H1 (cell line): ENCODE results near the gene RAB5B. TPM values are rescaled to one million over a fixed set of nuclear protein-coding genes. Genes with fewer than 3 reads are reported as not detected.

Source experiments
- BACH1 ChIP-seq: IDR thresholded peaks from 2 replicates; pipeline ENCODE4 v1.6.1; 2012; ENCODE audit warnings: low read length, improper control_type of control experiment
- BCL11A ChIP-seq, 2 experiments: IDR thresholded peaks; one replicate each; pipeline ENCODE4 v1.6.1; 2011; ENCODE audit warnings: low read depth in 2 of 2, low read length in 2 of 2, mild to moderate bottlenecking in 2 of 2
- BRCA1 ChIP-seq: IDR thresholded peaks from 2 replicates; pipeline ENCODE4 v1.6.1; 2012; ENCODE audit warnings: low read depth, low read length, improper control_type of control experiment
- CBX8 ChIP-seq: fragments of 300-800, 300-1000 bp; sonication (generic); IDR thresholded peaks from 2 replicates; pipeline ENCODE4 v1.7.1; 2016; ENCODE audit warnings: low read depth, low read length, borderline replicate concordance
- CHD1 ChIP-seq: IDR thresholded peaks from 2 replicates; pipeline ENCODE4 v1.6.1; 2012; ENCODE audit warnings: low read depth, low read length, improper control_type of control experiment
- CHD2 ChIP-seq: IDR thresholded peaks from 2 replicates; pipeline ENCODE4 v1.6.1; 2012; ENCODE audit warnings: low read length, improper control_type of control experiment
- EP300 ChIP-seq, 2 experiments: IDR thresholded peaks; 1 replicate in 1 of 2; 2 replicates in 1 of 2; pipeline ENCODE4 v1.6.1; 2011 to 2012; ENCODE audit warnings: low read depth in 2 of 2, low read length in 2 of 2, mild to moderate bottlenecking in 2 of 2, borderline replicate concordance in 1 of 2, inconsistent platforms in 1 of 2, moderate library complexity in 1 of 2
- KDM1A ChIP-seq: fragments of 200-600, 300-600 bp; sonication (generic); IDR thresholded peaks from 2 replicates; pipeline ENCODE4 v1.7.1; 2016; ENCODE audit warnings: mild to moderate bottlenecking, low read length, borderline replicate concordance
- KDM4A ChIP-seq: IDR thresholded peaks from one replicate; pipeline ENCODE4 v1.7.1; 2012; ENCODE audit warnings: low read depth, mild to moderate bottlenecking, moderate library complexity, low read length, inconsistent platforms; ENCODE audit not compliant: severe bottlenecking
- KDM5A ChIP-seq: fragments of 200-600 bp; IDR thresholded peaks from 2 replicates; pipeline ENCODE4 v1.7.1; 2012; ENCODE audit warnings: mild to moderate bottlenecking, low read length, inconsistent platforms, mixed read lengths
- NANOG ChIP-seq: IDR thresholded peaks from 2 replicates; pipeline ENCODE4 v1.6.1; 2011; ENCODE audit warnings: low read length, low read depth, mild to moderate bottlenecking, inconsistent platforms; ENCODE audit not compliant: insufficient read depth, poor library complexity, severe bottlenecking
- PHF8 ChIP-seq: fragments of 200-600 bp; sonication (generic); conservative IDR thresholded peaks from 2 replicates; pipeline ENCODE4 v1.7.1; 2012; ENCODE audit warnings: low read depth, mild to moderate bottlenecking, inconsistent platforms, low read length, moderate library complexity
- POU5F1 ChIP-seq: IDR thresholded peaks from 2 replicates; pipeline ENCODE4 v1.6.1; 2011; ENCODE audit warnings: low read depth, mild to moderate bottlenecking, low read length, moderate library complexity
- RAD21 ChIP-seq, 2 experiments: IDR thresholded peaks in 1 of 2; conservative IDR thresholded peaks in 1 of 2; 2 replicates each; pipeline ENCODE4 v1.6.1; 2011; ENCODE audit warnings: low read depth in 2 of 2, low read length in 2 of 2, improper control_type of control experiment in 1 of 2, inconsistent platforms in 1 of 2, mild to moderate bottlenecking in 1 of 2, moderate library complexity in 1 of 2
- RFX5 ChIP-seq: IDR thresholded peaks from 2 replicates; pipeline ENCODE4 v1.6.1; 2011; ENCODE audit warnings: low read depth, low read length, improper control_type of control experiment, borderline replicate concordance
- RXRA ChIP-seq: IDR thresholded peaks from 2 replicates; pipeline ENCODE4 v1.6.1; 2011; ENCODE audit warnings: low read depth, mild to moderate bottlenecking, low read length, moderate library complexity; ENCODE audit not compliant: insufficient read depth
- SAP30 ChIP-seq: fragments of 300-600 bp; sonication (generic); IDR thresholded peaks from 2 replicates; pipeline ENCODE4 v1.7.1; 2012; ENCODE audit warnings: low read length, moderate library complexity, mild to moderate bottlenecking, inconsistent platforms; ENCODE audit not compliant: insufficient read depth, insufficient replicate concordance
- SP1 ChIP-seq: IDR thresholded peaks from 2 replicates; pipeline ENCODE4 v1.6.1; 2011; ENCODE audit warnings: low read depth, low read length
- YY1 ChIP-seq: IDR thresholded peaks from 2 replicates; pipeline ENCODE4 v1.6.1; 2011; ENCODE audit warnings: low read depth, mild to moderate bottlenecking, low read length
- ZNF274 ChIP-seq: IDR thresholded peaks from 2 replicates; pipeline ENCODE4 v1.7.0; 2012; ENCODE audit warnings: low read length, borderline replicate concordance; ENCODE audit errors: extremely low read depth
- polyA plus RNA-seq, 7 experiments: library from polyadenylated mRNA; depleted of rRNA in 3 of 7; stranded (reverse) in 5 of 7; unstranded in 2 of 7; fragments of >200 nt in 5 of 7; fragments of 200-250 nt in 2 of 7; gene quantifications; 1 replicate in 5 of 7; 2 replicates in 1 of 7; 4 replicates in 1 of 7; pipeline versions ENCODE4 v1.2.1 to v1.2.3, GENCODE V29; 2011 to 2013; ENCODE audit warnings: missing spikeins in 2 of 7, mixed read lengths in 2 of 7
- total RNA-seq: library from RNA; stranded (reverse); fragmentation: NEBNext Ultra II Directional; extraction: Animal tissue kit (Norgen Biotek cat#: 25700); gene quantifications from 2 replicates; pipeline ENCODE4 v1.2.1, GENCODE V29; 2021
- TF ChIP-seq, protein P1 (sequence below): IDR thresholded peaks from 2 replicates; pipeline ENCODE4 v1.6.1; 2012; ENCODE audit warnings: inconsistent platforms

The RAB5B gene
- total and polyA plus RNA-seq, 2 of the 8 experiments (the other 6 are each of a cell fraction or from before 2014, with no cell fraction given): 56.7 to 62.4 TPM

DNA sequence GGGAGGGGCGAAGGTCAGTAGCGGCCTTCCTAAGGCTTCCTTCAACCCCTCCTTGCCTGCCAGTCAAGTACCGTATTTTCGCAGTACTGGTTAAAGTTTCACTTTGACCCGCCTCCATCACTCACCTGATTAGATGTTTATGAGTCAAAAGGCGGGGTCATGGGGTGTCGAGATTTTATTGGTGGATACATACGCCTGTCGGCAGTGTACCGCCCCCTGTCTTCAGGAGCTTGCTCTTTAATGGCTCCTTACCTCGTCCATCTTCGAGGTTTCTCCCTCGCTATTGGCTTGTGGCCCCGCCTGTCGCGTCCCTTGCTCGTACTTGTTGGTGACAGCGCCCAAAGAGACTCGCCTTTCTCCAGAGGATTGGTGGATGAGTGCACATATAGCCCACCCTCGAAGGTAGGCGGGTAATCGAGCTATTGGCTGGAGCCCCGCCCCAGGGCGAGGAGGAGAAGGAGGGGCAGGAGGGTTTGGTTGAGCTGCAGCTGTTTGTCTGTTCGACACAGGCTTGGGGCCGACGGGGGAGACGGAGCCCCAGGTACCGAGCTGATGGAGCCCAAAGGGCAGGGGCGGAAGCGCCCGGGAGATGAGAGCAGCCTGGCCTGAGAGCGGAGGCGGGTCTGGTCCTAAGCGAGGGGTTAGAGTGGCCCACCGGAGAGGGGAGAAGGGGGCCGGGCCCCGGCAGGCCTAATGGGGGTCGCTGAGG is at the start of gene RAB5B (continued):
- TF ChIP-seq KDM5A: no peak
- TF ChIP-seq BCL11A (IDR thresholded peaks at IDR 0.05; ENCODE audit: low read depth in 2 of 2, low read length in 2 of 2): no peak
- TF ChIP-seq PHF8: peak; percentile 92
- no peak for TF ChIP-seq CBX8
- peak; percentile 98 for TF ChIP-seq CHD2
- no peak for TF ChIP-seq ZNF274
- no peak for TF ChIP-seq EP300 (IDR thresholded peaks at IDR 0.05; ENCODE audit: borderline replicate concordance in 1 of 2, low read depth in 2 of 2, low read length in 2 of 2)
- no peak for TF ChIP-seq POU5F1
- TF ChIP-seq, protein P1, sequence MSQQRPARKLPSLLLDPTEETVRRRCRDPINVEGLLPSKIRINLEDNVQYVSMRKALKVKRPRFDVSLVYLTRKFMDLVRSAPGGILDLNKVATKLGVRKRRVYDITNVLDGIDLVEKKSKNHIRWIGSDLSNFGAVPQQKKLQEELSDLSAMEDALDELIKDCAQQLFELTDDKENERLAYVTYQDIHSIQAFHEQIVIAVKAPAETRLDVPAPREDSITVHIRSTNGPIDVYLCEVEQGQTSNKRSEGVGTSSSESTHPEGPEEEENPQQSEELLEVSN: peak; percentile 41; the same call in 1 of the 2 replicates
- no peak for TF ChIP-seq RXRA
- no peak for TF ChIP-seq RAD21 (IDR thresholded peaks at IDR 0.05 in 1 of 2, conservative IDR thresholded peaks at IDR 0.05 in 1 of 2; ENCODE audit: low read depth in 2 of 2, low read length in 2 of 2)
- peak; percentile 70 for TF ChIP-seq SAP30
- peak; percentile 82 for TF ChIP-seq KDM4A
- TF ChIP-seq BACH1: no peak
- TF ChIP-seq CHD1: no peak
- TF ChIP-seq YY1: peak; percentile 63; the same call in 1 of the 2 replicates
- no peak for TF ChIP-seq NANOG
- TF ChIP-seq BRCA1: no peak; the same call in 1 of the 2 replicates
- TF ChIP-seq KDM1A: no peak
- TF ChIP-seq RFX5: no peak
- peak; percentile 100 for TF ChIP-seq SP1
